IPS-NIHi7 (cell line): ENCODE measurements around the gene RBBP7.
"Not testable (repeated sequence)": the region's sequence is repeated elsewhere in the genome, so short reads cannot be mapped to it uniquely, and the experiment has no call there.

Experiments
- DNase-seq: peaks from one replicate; pipeline ENCODE4 v3.0.0; 2012; ENCODE audit warnings: mixed read lengths; ENCODE audit errors: extremely low spot score

Gene RBBP7

DNA sequence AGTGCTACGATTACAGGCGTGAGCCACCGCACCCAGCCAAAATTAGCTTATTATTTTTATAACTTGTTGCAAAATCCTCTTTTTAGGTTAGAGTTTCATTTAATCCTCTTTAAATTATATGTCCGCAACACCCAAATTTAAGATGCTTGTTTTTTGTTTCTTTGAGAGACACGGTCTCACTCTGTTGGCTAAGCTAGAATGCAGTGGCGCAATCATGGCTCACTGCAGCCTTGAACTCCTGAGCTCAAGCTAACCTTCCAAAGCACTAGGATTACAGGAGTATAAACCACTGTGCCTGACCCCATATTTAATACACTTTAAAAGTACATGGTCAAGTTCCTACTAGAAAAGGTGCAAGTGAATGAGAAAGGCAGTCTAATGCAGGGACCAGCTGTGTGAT is 2.2 kb downstream of the RBBP7 start:
- no peak for DNase-seq

DNA sequence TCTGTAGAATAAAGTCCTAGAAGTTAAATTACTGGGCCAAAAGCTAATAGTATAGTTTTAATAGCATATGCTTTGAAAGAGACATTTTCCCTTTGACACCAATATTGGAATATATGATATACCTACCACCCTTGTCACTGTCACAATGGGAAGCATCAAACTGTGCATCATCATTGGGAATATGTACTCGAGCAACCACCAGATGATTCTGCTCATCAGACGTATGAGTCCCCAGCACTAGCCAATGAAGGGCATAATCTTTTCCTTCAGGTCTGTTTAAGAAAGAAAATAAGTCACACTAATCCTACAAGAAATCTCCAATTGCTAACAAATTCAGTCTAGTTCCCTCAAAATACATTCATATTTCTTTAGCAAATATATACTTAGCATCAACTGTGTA is 7.3 kb downstream of the RBBP7 start:
- no peak for DNase-seq

DNA sequence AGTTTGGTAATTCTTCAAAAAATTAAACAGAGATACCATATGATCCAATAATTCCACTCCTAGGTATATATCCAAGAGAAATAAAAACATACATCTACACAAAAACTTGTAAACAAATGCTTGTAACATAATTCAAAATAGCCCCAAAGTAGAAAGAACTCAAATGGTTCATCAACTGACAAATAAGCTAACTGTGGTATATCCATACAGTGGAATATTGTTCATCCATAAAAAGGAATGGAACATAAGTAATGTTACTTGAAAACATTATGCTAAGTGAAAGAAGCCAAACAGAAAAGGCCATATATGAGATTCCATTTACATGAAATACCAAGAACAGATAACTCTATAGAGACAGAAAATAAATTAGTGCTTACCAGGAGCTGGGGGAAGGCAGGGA is 13.4 kb downstream of the RBBP7 start:
- no peak for DNase-seq

DNA sequence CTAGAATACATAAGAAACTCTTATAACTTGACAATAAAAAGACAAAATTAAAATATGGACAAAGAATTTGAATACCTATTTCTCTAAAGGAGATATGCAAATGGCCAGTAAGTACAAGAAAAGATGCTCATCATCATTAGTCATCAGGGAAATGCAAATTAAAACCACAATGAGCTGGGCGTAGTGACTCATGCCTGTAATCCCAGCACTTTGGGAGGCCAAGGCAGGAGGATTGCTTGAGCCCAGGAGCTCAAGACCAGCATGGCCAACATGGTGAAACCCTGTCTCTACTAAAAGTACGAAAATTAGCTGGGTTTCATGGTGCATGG is 14.1 kb downstream of the RBBP7 start:
- DNase-seq: not testable (repeated sequence)

DNA sequence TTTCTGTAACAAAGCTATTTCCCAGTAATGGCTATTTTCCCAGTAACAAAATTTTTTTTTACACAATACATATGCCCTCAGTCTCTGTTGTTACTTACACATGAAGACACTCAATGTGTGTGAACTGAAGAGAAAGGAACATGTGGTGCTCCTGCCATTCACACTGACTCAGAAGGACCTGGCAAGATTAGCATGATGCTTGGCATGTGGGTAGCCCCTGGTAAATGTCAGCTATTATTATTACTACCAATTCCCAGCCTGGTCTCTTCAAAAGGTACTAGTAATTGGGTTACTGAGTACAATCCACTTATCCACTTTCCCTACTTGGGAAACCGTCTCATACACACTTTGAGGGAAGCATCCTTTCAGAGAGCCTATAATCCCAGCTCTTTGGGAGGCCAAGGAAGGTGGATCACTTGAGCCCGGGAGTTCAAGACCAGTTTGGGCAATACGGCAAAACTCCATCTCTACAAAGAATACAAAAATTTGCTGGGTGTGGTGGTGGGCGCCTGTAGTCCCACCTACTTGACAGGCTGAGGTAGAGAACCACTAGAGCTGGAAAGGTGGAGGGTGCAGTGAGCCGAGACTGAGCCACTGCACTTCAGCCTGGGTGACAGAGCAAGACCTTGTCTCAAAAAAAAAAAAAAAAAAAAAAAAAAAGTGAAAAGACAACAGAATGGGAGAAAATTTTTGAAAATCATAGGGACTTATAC is 14.6 kb downstream of the RBBP7 start:
- no peak for DNase-seq

DNA sequence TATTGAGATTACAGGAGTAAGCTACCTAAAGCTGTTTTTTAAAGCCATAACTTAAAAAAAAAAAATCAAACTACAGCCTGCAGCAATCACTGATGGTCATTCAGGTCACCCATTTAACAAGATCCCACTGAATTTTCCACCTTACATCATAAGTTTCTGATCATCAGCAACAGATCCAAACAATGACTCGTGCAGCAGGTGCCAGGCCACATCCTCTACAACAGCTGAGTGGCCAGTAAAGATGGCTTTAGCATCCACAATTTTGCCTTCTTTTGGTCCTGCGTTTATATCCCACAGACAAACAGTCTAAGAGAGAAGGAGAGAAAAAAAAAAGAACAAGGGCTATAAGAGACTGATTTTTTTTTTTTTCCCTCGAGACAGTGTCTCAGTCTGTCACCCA is 16.6 kb downstream of the RBBP7 start:
- no peak for DNase-seq

DNA sequence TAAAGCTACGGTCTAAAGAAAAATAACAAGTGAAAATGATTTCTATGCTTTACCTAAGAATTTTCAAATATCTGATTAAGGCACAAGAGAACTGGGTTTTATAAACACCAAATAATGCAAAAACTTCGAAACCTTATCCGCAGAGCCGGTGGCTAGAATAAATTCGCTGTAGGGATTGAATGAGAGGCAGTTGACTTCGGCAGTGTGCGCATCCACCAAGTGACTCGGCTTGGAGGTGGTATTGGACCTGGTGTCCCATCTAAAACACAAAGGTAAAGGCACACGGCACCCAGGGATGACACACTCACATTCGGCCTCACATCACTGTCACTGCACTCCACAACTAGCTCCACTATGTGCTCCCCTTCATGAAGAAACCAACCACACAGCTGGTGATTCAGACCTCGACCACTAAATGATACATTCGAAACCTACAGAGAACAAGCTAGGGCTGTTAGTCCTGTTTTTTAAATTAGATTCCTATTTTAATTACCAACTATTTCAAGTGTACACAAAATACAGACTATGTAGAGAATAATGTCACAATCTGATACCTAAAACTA is 17.5 kb downstream of the RBBP7 start:
- DNase-seq: no peak

DNA sequence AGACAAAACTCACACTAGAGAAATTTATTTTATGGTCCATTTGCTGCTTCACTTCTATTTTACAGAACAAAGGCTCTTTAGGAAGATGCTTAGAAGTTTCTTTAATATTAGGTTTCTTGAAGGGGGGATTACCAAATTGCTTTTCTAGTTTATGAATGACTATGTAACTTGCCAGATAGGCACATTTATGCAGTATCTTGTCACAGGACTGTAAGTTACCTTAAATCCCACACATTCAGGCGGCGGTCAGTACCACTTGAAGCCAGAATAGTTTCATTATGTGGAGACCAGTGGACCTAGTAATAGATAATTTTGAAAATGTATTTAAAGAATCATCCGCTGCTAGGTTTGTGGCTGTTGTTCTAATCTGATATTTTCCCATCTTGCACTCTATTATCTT is 18.3 kb downstream of the RBBP7 start:
- DNase-seq: no peak

DNA sequence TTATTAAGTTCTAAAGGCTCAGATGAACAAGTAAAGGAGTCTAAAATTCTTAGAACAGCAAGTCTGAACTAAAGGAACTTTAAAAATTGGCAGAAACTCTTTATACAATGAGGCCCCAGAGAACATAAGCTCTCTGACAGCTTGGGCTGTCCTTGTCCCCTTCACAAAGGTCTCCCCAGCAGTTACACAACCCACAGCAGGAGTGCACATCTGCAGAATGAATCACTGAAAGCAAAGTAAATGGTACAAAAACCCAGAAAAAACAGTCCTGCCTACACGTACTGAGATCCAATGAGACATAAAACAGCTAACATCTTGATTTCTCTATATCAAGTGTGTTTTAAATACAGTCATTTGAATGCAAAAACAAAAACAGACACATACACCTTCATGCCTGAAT is 18.7 kb downstream of the RBBP7 start:
- DNase-seq: no peak

DNA sequence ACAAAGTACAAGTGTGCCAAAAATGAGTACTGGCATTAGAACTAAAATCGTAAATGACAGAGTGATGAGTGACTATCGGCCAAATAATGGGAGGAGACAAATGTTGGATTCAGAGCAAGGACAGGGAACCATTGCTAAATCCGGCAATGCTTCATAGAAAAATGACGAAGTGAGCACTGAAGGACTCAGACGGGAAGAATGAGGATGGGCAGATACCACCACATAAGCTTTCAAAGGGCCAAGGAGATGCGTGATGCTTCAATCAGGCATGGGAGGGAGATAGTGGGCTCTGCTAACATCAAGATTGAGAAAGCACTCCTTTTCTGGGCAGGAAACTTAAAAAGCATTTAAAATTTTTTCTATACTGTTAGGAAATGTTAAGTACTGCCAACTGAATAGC is 21.6 kb downstream of the RBBP7 start:
- no peak for DNase-seq

DNA sequence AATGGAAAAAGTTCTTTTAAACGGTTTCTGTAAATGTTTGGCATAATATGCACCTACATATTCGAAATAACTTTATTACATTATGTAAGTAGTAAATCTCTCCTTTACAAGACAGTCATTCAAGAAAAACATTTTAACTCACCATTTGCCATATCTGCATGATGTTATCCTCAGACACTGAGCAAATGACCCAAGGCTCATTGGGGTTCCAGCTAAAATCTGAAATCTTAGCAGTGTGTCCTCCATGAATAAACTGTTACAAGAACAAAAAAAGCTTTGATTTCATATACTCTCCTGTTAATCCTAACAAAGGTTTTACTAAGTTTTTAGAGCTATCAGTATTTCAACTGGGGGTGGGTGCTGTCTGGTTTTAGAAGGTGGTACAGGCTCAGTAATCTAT is 24.5 kb downstream of the RBBP7 start:
- DNase-seq: no peak

DNA sequence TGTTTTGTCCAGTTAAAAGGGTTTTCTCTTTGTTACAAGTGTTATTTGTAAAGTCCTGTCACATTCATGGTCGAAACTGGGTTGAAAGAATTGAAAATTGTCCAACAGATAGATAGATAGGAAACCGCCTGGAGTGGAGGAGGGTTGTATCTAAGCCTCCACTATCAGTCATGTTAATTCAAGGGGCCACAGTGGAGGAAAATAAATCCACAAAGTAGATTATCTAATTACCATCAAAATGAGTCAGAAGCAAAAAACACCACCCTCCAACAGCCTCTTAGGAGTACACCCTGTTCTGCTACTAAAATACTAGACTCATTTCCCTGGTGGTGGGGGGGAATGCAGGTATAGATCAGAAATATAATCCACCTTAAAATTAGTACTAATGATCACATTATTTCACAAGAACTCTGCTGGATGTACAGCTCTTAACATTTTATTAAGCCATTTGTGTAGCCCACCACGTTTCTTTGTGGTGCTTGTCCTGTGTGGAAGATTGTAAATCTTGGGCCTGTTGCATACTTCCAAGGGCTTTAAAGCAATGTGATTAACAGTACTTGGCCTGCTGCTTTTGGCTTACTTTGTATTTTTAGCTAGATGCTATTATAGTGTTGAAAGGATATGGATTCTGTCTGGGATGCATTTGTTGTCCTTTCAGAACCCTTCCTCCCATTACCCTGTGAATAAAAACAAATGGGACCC is 26.8 kb downstream of the RBBP7 start:
- DNase-seq: no peak

DNA sequence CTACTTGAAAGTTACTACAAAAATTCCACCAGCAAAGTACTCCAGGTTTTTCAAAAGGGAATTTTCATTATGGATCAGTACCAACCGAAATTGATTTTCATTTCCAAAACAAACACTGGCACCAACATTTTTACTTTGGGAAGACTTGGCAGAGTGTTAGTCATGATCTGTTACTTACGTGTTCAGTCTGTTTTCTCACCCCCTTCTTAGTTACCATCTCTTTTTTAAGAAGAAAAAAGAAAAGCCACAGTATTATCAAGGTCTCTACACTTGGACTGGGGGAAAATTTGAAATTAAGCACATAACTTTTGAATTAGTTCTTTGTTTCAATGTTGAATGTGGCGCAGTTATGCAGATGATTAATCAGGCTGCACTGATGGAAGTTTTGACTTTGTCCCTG is 27.5 kb downstream of the RBBP7 start:
- DNase-seq: no peak

DNA sequence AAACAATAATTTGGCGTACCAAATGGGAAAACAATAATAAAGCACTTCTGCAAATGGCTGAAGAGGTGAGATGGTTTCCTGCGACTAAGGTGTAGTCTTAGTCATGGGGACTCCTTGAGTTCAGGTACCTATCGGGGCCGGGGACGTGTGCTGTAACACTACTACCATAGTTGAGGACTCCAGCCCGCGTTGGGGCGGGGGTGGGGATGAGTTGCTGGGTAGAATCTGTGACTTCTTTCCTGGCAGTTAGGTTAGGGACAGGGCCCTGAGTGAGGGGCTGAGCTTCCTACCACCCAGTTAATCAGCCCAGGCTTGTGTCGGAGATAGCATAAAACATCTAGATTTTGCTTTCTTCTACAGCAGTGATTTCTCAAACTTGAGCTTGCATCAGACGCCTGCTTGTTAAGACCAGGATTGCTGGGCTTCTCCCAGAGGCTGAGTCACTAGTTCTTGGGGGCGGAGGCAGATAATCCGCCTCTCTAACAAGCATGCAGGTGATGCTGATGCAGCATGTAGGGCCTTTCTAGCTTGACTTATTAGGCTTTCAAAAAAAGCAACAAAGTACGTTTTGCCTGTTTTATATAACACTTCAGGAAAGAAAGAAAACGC is 30.2 kb downstream of the RBBP7 start:
- DNase-seq: peak; percentile 64

DNA sequence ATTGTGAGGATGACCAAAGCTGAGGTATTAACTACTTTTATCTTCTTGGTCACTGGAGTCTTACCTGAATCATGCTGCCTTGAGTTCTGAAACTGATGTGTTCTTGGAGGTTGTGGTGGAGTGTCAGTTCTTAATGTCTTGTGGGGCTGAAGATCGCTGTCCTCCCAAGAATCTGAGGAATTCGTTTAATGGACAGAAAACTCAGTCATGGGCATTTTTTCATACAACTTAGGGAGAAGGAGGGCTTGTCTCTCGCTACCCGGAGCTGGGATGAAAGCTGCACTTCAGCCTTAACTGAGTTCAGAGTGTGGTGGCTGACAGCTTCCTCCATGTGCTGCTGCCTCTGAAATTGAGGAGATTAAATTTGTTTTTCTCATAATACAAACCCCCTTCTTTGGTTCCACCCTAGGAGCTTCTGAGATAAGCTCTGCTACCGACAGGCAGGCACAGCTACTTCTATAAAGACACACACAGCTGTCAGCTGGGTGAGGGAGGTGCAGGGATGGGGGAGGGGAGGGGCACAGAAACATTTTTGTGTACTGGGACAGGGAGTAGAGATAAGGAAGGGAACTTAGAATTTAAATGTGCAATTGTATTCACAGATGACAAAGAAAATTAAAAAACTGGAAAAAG is 30.8 kb downstream of the RBBP7 start:
- DNase-seq: no peak

DNA sequence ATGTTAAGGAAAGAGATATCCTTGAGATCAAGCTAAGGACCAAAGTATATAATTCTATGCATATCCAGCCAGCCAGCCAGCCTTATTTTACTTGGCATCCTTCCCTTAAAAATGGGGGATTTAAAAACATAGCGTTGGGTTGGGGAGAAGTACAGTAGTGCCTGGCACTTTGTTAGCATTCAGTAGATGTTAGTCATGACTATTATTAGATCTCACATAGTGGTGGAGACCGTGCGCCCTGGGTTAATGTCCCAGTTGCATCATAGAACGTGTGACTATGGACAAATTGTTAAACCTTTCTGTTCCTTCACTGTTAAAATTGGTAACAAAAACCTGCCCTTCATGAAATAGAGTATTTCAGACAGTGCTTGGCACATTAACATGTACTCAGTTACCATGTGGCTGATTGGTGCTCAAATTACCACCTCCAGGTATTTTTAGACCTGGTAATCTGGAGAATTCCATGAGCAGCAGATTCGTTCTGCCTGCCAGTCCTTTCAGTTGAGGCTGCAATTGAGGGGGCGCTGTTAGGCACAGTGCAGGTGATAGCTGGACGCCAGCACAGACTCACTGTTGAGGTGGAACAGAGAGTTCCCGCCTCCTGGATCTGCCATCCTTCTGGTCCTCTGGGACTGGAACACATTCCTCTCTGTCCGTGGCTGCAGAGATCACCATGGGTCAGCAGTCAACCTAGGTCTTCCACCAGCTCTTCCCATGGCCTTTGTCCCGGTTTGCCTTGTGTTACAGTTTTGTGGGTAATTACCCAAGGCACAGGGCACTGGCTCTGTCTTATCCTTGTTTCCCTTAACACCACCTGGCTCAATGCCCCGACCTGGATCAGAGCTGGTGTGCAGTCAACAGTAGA is 31.7 kb downstream of the RBBP7 start:
- no peak for DNase-seq

DNA sequence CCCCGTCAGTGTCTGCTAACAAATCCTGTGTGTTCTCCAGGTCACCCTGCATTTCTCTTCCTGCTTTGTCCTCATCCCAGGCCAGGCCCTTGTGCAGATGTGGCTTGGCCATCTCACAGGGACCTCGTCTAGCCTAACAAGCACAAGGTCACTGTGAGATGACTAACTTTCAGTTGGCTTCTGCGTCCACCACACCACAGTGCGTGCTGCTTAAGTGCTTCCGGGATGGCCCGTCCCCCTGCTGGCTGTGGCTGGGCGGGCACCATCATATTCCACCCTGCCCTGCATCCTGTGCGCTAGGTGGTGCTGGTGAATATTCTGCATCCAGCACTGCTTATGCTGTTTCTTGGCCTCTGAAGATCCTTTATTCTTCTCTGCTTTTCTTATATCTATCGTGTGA is 33.8 kb downstream of the RBBP7 start:
- peak; percentile 81 for DNase-seq

DNA sequence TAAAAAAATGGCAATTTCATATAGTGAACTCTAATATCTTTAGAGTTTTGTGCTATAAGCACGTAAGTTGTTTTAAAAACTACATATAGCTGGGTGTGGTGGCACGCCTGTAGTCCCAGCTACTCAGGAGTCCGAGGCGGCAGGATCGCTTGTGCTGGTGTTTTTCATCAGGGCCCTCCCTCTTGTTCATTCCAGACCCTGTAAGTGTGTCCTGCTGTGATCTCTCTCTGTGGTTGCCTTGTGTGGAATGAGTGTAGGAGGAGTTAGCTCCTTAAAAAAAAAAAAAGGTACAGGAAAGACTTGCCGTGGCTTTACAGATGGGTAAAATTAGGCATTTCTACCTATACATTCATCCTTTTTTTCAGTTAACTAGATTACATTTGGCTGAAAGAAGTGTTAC is 35.4 kb downstream of the RBBP7 start:
- no peak for DNase-seq

DNA sequence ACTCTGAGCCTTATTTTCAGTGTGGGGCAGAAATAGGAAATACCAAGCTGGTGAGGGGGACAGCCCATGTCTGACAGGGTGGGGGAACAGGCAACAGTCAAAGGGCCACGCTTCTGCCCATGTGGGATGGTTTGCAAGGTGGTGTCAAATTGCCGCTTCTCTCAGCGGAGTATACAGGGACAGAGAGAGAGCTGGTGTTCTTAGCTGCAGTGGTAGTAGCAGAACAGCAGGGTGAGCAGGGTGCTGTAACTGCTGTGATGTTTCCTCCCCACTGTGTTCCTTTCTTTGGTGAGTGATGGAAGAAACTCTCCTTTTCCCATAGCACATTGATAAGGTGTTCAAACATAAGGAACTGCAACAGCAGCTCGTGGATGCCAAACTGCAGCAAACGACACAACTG is 37.9 kb downstream of the RBBP7 start:
- DNase-seq: no peak

DNA sequence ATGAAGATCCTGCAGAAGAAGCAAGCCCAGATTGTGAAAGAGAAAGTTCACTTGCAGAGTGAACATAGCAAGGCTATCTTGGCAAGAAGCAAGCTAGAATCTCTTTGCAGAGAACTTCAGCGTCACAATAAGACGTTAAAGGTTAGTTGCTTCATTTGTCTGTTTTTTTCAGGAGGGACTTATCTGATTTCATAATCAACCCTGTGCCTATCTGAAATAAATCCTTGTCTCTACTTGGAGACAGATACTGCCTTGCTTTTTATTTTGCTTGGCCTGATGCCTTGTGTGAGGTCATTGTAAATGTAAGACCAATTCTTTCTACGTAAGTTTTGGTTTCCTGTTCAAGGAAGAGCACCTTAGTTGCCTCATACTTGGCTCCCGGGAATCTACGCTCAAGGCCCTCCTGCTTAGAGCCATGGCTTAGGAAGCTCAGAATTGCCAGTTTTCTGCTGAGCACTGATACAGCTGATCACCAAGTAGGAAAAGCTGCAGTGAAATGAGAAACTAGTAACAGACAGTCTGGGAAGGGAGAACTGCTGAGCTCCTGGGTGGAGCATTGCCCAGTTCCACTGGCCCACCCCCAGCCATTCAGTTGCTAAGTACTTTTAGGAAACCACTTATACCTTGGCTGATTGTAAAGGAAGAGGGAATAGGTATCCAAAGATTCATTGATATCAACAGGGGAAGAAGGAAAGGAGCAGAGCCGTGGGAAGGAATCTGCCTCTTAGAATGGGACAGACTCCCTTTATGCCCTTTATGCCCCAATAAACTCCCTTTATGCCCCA is 41.8 kb downstream of the RBBP7 start:
- DNase-seq: no peak

DNA sequence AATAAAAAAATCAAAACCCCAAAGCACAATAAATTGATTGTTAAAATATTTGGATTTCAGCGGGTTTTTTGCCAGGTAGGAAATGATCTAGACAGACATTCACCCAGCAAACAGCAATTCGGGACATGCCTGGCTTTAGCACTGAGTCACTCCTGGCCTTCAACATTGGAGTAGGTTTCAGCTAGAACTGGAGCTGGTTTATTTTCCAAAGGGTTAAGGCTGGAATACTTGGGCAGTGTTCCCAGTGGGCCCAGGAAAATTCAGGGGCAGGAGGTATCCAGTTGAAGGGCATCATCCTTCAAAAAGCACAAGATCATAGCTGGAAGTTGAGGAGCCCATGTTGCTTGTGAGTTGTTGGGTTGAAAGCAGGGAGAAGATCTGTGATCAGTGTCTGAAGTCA is 42.9 kb downstream of the RBBP7 start:
- no peak for DNase-seq
